Raji (cell line): ENCODE data around the gene BANF1.

ENCODE experiments used
- POLR2A ChIP-seq: IDR thresholded peaks from 2 replicates; pipeline ENCODE4 v1.6.1; 2011; ENCODE audit warnings: low read depth, low read length, control low read depth; ENCODE audit not compliant: insufficient read depth

Gene BANF1

DNA sequence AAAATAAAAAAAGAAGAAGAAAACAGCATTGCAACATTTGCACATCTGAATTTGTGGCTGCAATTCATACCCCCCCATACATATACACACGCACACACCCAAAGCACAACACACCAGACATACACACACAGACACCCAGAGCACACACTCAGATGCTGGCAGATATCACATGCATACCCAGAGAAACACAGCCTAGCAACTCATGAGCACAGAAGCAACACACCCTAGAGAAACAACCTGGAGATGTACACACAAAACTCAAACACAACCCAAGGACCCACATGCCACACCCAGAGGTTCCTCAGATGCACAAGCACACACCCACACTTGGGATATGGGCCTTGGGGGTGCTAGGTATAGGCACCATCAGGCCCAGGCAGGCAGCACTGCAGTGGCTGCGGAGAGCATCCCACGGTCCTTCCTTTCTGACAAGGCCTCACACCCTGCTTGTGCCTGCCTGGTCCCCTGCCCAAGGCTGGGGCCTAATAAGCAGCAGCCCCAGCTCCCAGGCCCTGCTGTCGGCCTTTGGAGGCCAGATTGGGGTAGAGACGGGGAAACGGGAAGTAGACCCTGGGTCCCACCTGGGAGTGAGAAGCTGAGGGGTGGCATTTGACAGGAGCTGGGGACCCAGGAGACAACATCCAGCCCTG, 12.6 kb downstream of the BANF1 start:
- TF ChIP-seq POLR2A: no peak

DNA sequence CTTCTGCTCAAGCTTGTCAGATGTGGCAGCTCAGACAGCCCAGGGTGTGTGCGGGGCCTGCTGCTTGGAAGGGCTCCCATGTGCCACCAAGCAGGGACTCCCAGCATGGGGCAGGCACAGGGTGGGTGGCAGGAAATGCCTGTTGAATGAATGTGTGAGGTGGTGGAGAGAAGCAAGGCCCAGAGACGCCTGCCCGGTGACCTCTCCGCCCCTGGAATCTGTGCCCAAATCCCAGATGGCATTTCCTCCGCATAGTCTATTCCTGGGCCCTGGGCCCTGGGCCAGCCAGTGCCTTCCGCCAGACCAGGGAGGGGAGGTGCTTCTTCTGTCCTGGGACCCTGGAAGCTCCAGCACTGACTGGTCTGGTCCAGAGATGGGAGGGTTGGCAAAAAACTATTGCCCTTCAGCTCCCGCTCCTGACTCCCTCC, 13.2 kb downstream of the BANF1 start:
- TF ChIP-seq POLR2A: no peak

DNA sequence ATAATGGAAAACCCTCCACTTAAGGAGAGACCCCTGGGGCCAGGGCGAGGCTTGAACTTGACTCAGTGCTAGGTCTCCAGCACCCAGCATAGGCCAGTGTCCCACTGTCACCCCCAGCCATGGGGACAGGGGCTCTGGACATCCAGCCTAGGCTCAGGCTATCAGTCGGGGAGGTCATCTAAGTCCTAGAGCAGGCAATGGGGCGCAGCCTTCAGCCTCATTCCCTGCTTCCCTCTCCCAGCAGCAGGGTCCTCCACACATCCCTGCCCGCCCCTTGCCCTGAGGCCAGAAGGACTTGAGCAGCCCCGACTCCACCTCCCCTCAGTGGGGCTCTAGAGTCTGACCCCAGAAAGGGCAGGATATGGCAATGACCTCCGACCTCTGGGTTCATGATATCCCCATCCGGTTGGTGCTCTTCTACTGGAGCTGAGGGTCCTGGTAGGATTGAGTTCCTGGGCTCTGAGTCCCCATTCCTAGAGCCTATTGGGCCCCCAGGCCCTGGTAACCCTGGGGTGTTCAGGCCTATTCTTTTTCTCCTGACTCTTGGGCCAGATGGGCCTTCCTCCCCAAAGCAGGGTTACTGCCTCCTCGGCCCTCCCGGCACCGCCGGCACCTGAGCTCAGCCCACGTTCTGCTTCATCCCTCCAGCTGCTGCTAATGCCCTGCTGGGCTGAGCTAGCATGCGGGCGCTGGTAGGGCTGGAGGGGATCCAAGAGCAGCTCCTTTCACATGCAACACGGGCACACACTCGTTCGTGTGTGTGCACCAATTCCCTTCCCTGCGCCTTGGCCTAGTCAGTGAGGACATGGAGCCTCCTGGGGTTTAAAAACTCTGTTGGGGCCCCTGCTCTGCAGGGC, 13.9 kb downstream of the BANF1 start:
- no peak for TF ChIP-seq POLR2A

DNA sequence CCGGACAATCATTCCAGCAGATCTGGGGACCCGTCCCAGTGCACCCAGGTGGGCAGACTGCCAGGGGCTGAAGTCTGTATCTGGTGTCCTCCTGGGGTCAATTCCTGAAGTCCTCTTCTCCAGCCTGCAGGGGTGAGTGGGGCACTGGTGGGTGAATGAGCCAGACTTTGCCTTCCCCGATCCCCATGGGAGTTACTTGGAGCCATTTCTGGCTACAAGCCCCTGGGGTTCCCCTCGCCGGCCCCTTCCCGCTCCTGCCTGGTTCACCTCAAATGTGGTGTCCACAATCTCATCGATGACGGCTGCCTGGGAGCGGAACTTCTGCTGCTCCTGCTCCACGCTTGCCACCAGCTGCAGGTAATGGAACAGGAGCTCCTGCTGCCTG, 14.5 kb downstream of the BANF1 start:
- no peak for TF ChIP-seq POLR2A

DNA sequence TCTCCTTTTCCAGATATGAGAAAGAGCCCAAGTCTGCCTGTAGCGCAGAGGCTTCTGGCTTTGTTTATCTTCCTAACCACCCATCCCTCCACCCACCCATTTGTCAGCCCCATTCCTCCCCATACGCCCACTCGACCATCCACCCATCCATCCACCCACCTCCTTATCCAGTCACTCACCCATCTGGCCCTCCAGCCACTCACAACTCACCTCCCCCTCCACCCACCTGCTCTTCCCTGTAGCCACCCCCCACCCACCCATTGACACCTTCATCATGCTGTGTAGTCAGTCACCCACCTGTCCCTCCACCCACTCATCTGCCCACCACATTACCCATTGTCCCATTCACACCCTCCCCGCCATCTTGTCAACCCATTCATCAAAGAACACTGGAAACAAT, 15.0 kb downstream of the BANF1 start:
- TF ChIP-seq POLR2A: no peak

DNA sequence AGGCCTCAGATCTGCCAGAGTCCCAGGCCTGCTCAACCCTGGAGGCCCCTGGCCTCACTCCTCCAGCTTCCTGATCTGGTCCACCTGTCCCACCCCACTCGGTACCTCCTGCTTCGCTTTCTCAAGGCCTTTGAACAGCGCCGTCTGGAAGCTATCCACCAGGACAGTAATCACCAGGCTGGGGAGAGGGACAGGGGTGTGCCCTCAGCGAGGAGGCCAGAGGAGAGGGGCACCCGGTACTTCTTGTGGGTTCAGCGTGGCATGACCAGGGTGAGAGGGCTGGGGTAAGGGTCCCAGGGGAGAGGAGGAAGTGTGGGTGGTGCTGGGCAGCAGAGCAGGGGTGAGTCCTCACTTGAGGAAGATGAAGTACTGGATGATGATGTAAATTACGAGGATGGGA, 17.9 kb downstream of the BANF1 start:
- TF ChIP-seq POLR2A: no peak

DNA sequence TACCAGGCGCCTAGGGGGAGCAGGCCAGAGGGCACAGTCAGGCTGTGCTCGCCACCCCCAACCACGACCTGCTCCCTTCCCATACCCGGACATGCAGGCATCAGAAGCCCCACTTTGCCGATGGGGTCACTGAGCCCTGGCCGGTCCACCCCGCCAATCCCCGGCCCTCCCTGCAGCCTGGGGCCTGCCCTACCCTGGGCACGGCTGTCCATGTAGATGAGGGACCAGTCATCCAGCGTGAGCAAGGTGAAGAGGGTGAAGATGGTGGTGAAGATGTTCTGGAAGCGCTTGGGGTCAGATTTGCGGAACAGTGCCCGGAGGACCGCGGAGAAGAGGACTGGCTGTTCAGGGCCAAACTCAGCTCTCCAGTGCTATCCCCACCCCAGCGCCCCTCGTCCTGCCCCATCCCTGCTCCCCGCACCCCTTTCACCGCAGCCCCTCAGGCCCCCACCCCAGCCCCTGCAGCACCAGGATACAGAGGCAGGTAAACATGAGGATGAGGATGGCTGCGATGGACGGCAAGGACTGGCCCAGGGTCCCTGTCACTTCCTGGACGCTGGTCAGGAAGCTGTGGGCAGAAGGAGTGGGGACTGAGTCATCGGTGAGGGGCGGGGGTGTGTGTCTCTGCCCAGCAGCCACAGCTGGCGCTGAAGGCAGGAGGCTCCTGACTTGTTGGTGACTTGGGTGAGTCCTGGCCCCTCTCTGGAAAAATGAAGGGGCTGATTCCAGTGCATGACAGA, 18.5 kb downstream of the BANF1 start:
- no peak for TF ChIP-seq POLR2A

DNA sequence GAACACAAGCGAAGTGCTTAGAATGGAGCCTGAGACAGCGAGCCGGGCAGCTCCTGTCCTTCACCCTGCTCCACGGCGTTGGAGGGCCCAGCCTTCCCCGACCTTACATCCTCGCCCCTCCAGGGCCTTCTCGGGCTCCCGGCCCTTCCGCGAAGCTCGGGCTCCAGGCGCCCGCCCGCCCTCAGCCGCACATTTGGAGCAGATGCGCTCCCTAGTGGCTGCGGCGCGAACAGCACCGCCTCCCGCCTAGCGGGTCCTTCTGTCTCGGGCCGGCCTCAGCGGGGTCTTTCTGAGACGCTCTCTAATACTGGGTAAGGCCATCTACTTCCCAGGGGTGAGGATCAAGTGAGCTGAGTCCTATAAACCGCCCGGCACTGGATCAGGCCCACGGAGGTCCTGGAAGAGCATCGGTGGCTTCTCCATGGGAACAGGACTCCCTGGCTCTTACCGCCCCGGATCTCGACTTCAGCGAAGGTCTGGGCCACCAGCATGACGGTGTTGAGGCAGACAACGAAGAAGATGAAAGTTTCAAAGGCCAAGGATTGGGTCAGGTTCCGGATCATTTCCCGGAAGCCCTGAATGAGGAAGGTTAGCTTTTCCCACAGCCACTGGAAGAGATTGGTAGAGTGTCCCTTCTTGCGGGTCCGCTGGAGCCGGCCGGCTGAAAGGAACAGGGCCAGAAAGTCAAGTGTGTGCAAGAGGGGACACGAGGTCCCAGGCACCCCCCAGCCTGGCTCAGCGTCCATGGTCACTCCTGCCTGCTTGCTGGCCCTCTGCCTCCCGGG, 20.3 kb downstream of the BANF1 start:
- TF ChIP-seq POLR2A: no peak

DNA sequence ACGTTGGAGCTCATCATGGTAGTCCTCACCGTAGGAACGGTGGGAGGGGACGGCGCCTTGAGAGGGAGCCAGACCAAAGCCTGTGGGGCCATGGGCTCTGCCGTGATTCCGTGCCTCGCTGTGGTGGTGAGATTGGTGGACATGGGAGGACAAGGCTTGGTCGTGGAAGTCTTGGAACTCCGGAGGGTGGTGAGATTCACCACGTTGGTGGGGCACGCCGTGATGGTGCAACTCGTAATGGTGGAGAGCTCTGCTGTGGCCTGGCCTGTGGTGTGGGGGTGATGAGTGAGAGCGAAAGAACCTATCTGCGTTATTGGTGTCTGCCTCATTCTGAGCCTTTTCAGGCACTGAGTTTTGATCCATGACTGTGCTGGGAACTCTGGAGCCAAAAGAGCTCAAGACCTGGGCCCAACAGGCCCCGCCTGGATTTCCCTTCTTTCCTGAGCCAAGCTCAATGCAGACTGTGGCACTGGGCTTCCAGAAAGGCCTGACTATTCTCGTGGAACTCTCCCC, 23.8 kb downstream of the BANF1 start, which contains the start of gene CATSPER1:
CATSPER1 (minus strand) TSS at position 463 of the 513 bp plus-strand sequence; CDS start at position 363, 100 bp downstream.
- no peak for TF ChIP-seq POLR2A

DNA sequence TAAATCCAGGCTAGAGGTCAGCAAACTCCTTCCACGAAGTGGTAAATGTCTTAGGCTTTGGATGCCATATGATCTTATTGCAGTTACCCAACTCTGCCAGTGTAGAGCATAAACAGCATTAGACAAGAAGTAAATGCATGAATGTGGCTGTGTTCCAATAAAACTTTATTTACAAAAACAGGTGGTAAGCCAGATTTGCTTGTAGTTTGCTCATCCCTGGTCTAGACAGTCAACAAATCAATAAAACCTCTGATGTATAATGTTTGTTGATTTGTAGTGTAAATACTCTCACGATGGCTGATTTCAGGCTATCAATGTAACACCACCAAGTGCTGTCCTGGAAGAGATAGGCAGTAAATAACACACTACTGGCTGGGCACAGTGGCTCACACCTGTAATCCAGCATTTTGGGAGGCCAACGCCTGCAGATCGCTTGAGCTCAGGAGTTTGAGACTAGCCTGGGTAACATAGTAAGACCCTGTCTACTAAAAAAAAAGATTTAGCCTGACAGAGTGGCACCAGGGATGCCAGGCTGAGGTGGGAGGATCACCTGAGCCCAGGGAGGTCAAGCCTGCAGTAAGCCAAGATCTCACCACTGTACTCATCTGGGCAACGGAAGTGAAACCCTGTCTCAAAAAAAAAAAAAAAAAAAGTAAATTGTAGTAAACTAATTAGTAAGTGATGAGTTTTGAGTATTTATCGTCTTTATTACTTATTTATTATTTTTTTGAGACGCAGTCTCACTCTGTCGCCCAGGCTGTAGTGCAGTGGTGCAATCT, 30.8 kb downstream of the BANF1 start:
- no peak for TF ChIP-seq POLR2A

DNA sequence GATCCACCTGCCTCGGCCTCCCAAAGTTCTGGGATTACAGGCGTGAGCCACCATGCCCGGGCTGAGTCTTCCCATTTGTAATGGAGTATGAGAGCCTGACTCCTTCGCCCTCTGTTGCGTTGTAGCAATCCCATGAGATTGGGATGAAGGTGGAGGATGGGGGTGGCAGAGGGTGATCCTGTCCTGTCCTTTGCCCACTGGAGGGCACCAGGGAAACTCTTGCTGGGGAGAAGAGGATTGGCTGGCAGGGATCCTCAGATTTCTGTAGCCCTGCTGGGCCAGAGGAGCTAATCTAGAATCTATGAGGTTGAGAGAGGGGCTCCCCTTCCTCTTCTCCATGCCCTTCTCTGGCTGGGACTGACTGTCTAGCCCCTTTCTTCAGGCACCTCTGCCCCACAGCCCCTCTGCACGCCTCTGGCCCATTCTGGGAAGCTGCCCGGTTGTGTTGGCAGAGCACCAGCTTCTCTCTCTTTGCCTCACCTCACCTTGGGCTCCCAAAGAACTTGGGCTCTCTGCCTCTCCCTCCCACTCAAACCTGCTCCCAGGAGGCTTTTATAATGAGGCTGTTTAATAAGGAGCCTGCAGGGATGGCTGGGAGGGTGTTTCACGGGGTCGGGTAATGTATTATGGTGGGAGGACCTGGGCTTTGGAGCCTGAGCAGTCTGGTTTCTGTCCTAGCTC, 33.5 kb downstream of the BANF1 start:
- TF ChIP-seq POLR2A: no peak

DNA sequence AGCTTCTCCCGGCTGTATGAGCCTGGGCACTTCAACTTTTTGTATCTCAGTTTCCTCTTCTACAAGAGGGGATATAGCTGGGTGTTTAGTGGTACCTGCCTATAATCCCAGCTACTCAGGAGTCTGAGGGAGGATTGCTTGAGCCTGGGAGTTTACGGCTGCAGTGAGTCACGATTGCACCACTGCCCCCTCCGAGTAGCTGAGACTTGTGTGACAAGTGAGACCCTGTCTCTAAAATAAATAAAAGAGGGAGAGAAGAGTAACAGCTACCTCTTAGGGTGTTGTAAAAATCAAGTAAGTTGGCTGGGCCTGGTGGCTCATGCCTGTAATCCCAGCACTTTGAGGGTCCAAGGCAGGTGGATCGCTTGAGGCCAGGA, 34.0 kb downstream of the BANF1 start:
- TF ChIP-seq POLR2A: no peak

DNA sequence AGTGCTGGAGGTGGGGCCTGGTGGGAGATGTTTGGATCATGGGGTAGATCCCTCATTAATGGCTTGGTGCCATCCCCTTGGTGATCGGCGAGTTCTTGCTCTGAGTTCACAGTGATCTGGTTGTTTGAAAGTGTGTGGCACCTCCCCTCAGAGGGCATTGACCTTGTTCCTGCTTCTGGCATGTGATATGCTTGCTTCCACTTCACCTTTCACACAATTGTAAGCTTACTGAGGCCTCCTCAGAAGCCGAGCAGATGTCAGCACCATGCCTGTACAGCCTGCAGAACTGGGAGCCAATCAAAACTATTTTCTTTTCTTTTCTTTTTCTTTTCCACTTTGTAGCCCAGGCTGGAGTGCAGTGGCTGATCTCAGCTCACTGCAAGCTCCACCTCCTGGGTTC, 35.0 kb downstream of the BANF1 start:
- no peak for TF ChIP-seq POLR2A
